Natural killer cell (primary cell): ENCODE results near the gene TPRG1. TPM values are rescaled to one million over a fixed set of nuclear protein-coding genes. Genes with fewer than 3 reads are reported as not detected.

Source experiments
- ATAC-seq, 3 donors: fragments of 150-1000 bp in 2 of 3; fragments of 200-7000 bp in 1 of 3; cut with Tn5 transposase; 1 replicate in 1 of 3; 2 replicates in 2 of 3; pipeline ENCODE4 v1.10.0; 2021; ENCODE audit warnings: mild to moderate bottlenecking in 2 of 3, moderate library complexity in 2 of 3
- DNase-seq, 2 donors: peaks; one replicate each; pipeline versions ENCODE4 v3.0.0 to v3.0.0-alpha.2; 2013 to 2021; ENCODE audit warnings: mixed read lengths in 1 of 2
- H3K27ac ChIP-seq: one replicate; pipeline ENCODE4 v1.5.1; 2013; ENCODE audit warnings: mild to moderate bottlenecking, low read length
- H3K27me3 ChIP-seq: one replicate; pipeline ENCODE4 v1.6.1; 2013; ENCODE audit warnings: low read length; ENCODE audit not compliant: control insufficient read depth, insufficient read depth
- H3K36me3 ChIP-seq: one replicate; pipeline ENCODE4 v1.6.1; 2013; ENCODE audit warnings: low read length; ENCODE audit not compliant: control insufficient read depth, insufficient read depth
- H3K4me1 ChIP-seq: one replicate; pipeline ENCODE4 v1.6.1; 2013; ENCODE audit warnings: low read length; ENCODE audit not compliant: control insufficient read depth, insufficient read depth
- H3K4me3 ChIP-seq: one replicate; pipeline ENCODE4 v1.5.1; 2013; ENCODE audit warnings: low read length
- H3K9me3 ChIP-seq: one replicate; pipeline ENCODE4 v1.6.1; 2013; ENCODE audit warnings: low read length; ENCODE audit not compliant: control insufficient read depth, insufficient read depth
- H3K27ac Mint-ChIP-seq, 2 donors: one replicate each; pipeline ENCODE4 v1.8.0; 2022; ENCODE audit warnings: mild to moderate bottlenecking in 2 of 2, mixed read lengths in 2 of 2, moderate library complexity in 1 of 2
- H3K27me3 Mint-ChIP-seq, 2 donors: one replicate each; pipeline ENCODE4 v1.8.0; 2022; ENCODE audit warnings: low read depth in 2 of 2, mixed read lengths in 2 of 2
- H3K36me3 Mint-ChIP-seq: one replicate; pipeline ENCODE4 v1.8.0; 2022; ENCODE audit warnings: mixed read lengths
- H3K4me1 Mint-ChIP-seq, 2 donors: one replicate each; pipeline ENCODE4 v1.8.0; 2022; ENCODE audit warnings: mixed read lengths in 2 of 2
- H3K4me3 Mint-ChIP-seq: one replicate; pipeline ENCODE4 v1.8.0; 2022; ENCODE audit warnings: mild to moderate bottlenecking, moderate library complexity, mixed read lengths
- H3K9me3 Mint-ChIP-seq, 2 donors: one replicate each; pipeline ENCODE4 v1.8.0; 2022; ENCODE audit warnings: mixed read lengths in 2 of 2
- WGBS: methylation state at CpG from one replicate; pipeline ENCODE4 v1.1.7; 2013; ENCODE audit warnings: missing lambda C conversion rate; ENCODE audit not compliant: insufficient coverage; 5-methylcytosine and 5-hydroxymethylcytosine counted together
- intact Hi-C: fragments of 100-400 bp; cut with micrococcal nuclease; formaldehyde crosslinking; loops from one replicate; pipeline ENCODE4 v1.14.2; 2022
- total RNA-seq, 4 donors: library from RNA; stranded (reverse); fragments of 120-200 nt in 1 of 4; gene quantifications; one replicate each; pipeline versions ENCODE4 v1.2.3 to v1.2.4, GENCODE V29; 2013 to 2022
- TF ChIP-seq, protein P1 (sequence below): fragments of 200-600 bp; IDR thresholded peaks from one replicate; pipeline ENCODE4 v1.8.0; 2022; ENCODE audit warnings: antibody characterized with exemption

TPRG1 gene
- total RNA-seq, 3 donors from 2014 or later (not counting 1 experiment from before 2014, with no cell fraction given) = 1.3 to 4.6 (median 1.9) TPM

DNA sequence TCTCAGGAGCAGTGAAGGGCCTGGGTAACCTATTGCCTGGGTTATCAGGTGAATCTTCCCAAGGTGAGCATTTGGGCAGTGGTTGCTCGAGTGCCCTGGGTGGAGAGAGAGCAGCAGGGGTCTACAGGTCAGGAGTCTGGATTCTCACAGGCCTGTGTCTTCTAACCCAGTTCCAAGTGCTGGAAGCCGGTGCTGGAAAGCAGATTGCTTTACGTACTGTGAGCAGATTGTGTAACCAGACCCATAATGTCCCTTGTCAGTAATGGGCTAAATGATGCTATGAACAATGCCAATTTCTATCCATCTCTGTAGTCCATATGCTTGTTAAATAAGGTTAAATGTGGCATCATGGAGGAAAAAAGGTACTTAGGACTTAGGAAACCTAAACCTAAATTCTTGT is 106.5 kb downstream of the TPRG1 start:
- no peak overlapping the region for H3K4me3 Mint-ChIP-seq
- no peak overlapping the region for H3K27ac ChIP-seq

DNA sequence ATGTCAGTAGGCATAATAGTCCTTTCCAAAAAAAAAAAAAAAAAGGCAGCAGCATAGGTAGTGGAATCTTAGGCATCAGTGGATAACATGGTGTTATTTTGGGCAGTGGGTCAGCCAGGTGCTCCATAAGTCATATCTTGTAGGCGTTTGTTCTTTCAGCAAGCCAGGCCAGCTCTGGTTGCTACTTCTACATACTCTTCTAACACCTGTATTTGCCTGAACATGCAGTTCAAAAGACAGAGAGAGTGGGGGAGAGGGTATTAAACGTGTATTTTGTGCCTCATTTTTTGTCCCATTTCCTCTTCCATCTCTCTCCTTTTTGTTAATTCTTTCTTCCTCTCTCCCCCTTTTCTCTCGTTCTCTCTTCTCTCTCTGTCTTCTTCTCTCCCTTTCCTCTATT is 110.4 kb downstream of the TPRG1 start:
- TF ChIP-seq, protein P1, sequence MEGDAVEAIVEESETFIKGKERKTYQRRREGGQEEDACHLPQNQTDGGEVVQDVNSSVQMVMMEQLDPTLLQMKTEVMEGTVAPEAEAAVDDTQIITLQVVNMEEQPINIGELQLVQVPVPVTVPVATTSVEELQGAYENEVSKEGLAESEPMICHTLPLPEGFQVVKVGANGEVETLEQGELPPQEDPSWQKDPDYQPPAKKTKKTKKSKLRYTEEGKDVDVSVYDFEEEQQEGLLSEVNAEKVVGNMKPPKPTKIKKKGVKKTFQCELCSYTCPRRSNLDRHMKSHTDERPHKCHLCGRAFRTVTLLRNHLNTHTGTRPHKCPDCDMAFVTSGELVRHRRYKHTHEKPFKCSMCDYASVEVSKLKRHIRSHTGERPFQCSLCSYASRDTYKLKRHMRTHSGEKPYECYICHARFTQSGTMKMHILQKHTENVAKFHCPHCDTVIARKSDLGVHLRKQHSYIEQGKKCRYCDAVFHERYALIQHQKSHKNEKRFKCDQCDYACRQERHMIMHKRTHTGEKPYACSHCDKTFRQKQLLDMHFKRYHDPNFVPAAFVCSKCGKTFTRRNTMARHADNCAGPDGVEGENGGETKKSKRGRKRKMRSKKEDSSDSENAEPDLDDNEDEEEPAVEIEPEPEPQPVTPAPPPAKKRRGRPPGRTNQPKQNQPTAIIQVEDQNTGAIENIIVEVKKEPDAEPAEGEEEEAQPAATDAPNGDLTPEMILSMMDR = no peak

More for the DNA sequence above, 106.5 kb downstream of the TPRG1 start:
- no peaks in the 10 kb centered on the region for H3K36me3 ChIP-seq
- Mint-ChIP-seq H3K4me1 (no peaks in the 10 kb centered on the region), H3K27ac (no peak overlapping the region), H3K27me3 (peaks cover 0 to 10% of the 10 kb centered on the region in 2 donors), H3K36me3 (no peaks in the 10 kb centered on the region), H3K9me3 (peaks cover 0 to 2% of the 10 kb centered on the region in 2 donors)
- TF ChIP-seq, protein P1 = no peak
- no peaks in the 10 kb centered on the region for H3K27me3 ChIP-seq
- 97% methylated on average over 3 of the region's 3 CpGs for WGBS
- DNase-seq = no peak
- H3K4me1 ChIP-seq = no peaks in the 10 kb centered on the region
- intact Hi-C loops = no loop called here
- no peak overlapping the region for H3K4me3 ChIP-seq
- no peak for ATAC-seq
- no peaks in the 10 kb centered on the region for H3K9me3 ChIP-seq

DNA sequence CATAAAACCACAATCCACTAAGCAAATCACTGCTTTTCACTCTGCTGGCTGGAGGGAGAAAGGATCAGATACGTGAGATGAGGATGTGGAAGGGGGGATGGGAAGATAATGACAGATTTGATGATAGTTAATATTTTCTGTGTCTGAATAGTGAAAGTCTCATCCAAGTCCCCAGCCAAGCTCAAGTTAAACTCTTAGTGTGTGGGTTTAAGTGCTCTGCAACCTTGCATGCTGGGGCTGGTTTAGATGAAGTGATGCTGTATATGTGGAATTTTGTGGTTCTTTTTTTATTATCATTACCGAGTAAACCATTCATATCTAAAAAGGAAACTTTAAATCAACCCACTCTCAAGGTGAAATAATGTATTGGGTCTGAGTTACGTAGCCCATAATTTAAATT is 111.0 kb downstream of the TPRG1 start:
- Mint-ChIP-seq H3K36me3 (no peaks in the 10 kb centered on the region), H3K4me1 (no peaks in the 10 kb centered on the region), H3K27me3 (peaks cover 0 to 2% of the 10 kb centered on the region in 2 donors), H3K4me3 (no peak overlapping the region), H3K27ac (no peak overlapping the region), H3K9me3 (no peaks in the 10 kb centered on the region)
- intact Hi-C loops = no loop called here
- H3K36me3 ChIP-seq = no peaks in the 10 kb centered on the region
- H3K27me3 ChIP-seq = no peaks in the 10 kb centered on the region
- DNase-seq = no peak
- TF ChIP-seq, protein P1 = no peak
- no peaks in the 10 kb centered on the region for H3K9me3 ChIP-seq
- H3K27ac ChIP-seq = no peak overlapping the region
- ATAC-seq = no peak
- H3K4me1 ChIP-seq = no peaks in the 10 kb centered on the region
- H3K4me3 ChIP-seq = no peak overlapping the region
- WGBS = 80% methylated on average over 1 of the region's 3 CpGs

More for the DNA sequence above, 110.4 kb downstream of the TPRG1 start:
- H3K27me3 Mint-ChIP-seq = peaks cover 0 to 2% of the 10 kb centered on the region in 2 donors
- no peaks in the 10 kb centered on the region for H3K36me3 ChIP-seq
- H3K4me1 Mint-ChIP-seq = no peaks in the 10 kb centered on the region
- DNase-seq (no peak), ATAC-seq (no peak)
- no peak overlapping the region for H3K4me3 ChIP-seq
- H3K9me3 Mint-ChIP-seq = no peaks in the 10 kb centered on the region
- no peaks in the 10 kb centered on the region for H3K4me1 ChIP-seq
- no peaks in the 10 kb centered on the region for H3K9me3 ChIP-seq
- H3K4me3 Mint-ChIP-seq = no peak overlapping the region
- no peak overlapping the region for H3K27ac Mint-ChIP-seq
- no peaks in the 10 kb centered on the region for H3K36me3 Mint-ChIP-seq
- 93% methylated on average over 1 of the region's 3 CpGs for WGBS
- intact Hi-C loops = no loop called here
- H3K27ac ChIP-seq = no peak overlapping the region
- H3K27me3 ChIP-seq = no peaks in the 10 kb centered on the region

DNA sequence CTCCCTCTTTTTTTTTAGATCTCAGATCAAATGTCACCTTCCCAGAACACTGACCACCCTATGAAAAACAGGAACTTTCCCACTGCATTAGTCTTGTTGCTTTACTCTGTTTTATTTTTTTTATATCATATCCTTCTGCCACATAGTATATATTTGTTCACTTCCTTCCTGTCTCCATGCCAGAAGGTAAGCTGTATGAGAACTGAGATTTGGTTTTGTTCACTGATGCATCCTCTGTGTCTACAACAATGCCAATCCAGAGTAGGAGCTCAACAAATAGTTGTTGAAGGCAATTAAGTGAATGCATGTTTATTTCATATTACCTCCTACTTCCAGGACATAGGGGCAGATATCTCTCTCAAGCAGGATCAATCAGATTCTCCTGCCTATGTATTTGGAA is 114.4 kb downstream of the TPRG1 start:
- DNase-seq (peak in 1 of 2 donors; percentile 20), ATAC-seq (no peak)
- TF ChIP-seq, protein P1 = no peak
- Histone ChIP-seq H3K27ac (no peak overlapping the region), H3K9me3 (no peaks in the 10 kb centered on the region), H3K4me1 (no peaks in the 10 kb centered on the region), H3K27me3 (no peaks in the 10 kb centered on the region), H3K4me3 (no peak overlapping the region), H3K36me3 (no peaks in the 10 kb centered on the region)
- intact Hi-C loops = no loop called here
- no peak overlapping the region for H3K27ac Mint-ChIP-seq
- no peaks in the 10 kb centered on the region for H3K36me3 Mint-ChIP-seq
- peaks cover 0 to 2% of the 10 kb centered on the region in 2 donors for H3K27me3 Mint-ChIP-seq
- H3K9me3 Mint-ChIP-seq = no peaks in the 10 kb centered on the region
- no peak overlapping the region for H3K4me3 Mint-ChIP-seq
- no peaks in the 10 kb centered on the region for H3K4me1 Mint-ChIP-seq
